Trophoblast cell (in vitro differentiated cells and primary cell): ENCODE data around the gene TBC1D22A.

ENCODE experiments used
- DNase-seq, 2 donors: peaks; one replicate each; pipeline ENCODE4 v3.0.0-alpha.2; 2016
- H2AFZ ChIP-seq: 2 replicates; pipeline ENCODE4 v1.6.1; 2013; ENCODE audit warnings: low read length, moderate library complexity, mild to moderate bottlenecking; ENCODE audit not compliant: insufficient read depth, poor library complexity
- H2AK5ac ChIP-seq: 2 replicates; pipeline ENCODE4 v1.6.1; 2013; ENCODE audit warnings: mild to moderate bottlenecking, low read length
- H2BK120ac ChIP-seq: 2 replicates; pipeline ENCODE4 v1.6.1; 2013; ENCODE audit warnings: low read length, mild to moderate bottlenecking, moderate library complexity; ENCODE audit not compliant: insufficient read depth, poor library complexity
- H2BK12ac ChIP-seq: 2 replicates; pipeline ENCODE4 v1.6.1; 2013; ENCODE audit warnings: mild to moderate bottlenecking, low read length, moderate library complexity
- H2BK5ac ChIP-seq: 2 replicates; pipeline ENCODE4 v1.6.1; 2013; ENCODE audit warnings: low read length, low read depth, moderate library complexity, mild to moderate bottlenecking; ENCODE audit not compliant: poor library complexity
- H3K14ac ChIP-seq: 2 replicates; pipeline ENCODE4 v1.6.1; 2013; ENCODE audit warnings: mild to moderate bottlenecking, low read length
- H3K18ac ChIP-seq: 2 replicates; pipeline ENCODE4 v1.6.1; 2013; ENCODE audit warnings: mild to moderate bottlenecking, low read length
- H3K23ac ChIP-seq: 2 replicates; pipeline ENCODE4 v1.6.1; 2013; ENCODE audit warnings: low read length
- H3K27ac ChIP-seq: 2 replicates; pipeline ENCODE4 v1.5.1; 2013; ENCODE audit warnings: low read depth, mild to moderate bottlenecking, inconsistent platforms, low read length, moderate library complexity
- H3K27me3 ChIP-seq: 2 replicates; pipeline ENCODE4 v1.6.1; 2013; ENCODE audit warnings: inconsistent platforms, mild to moderate bottlenecking, low read length, moderate library complexity; ENCODE audit not compliant: insufficient read depth
- H3K36me3 ChIP-seq, 2 experiments: 1 replicate in 1 of 2; 2 replicates in 1 of 2; pipeline ENCODE4 v1.6.1; 2013; ENCODE audit warnings: low read length in 2 of 2, mild to moderate bottlenecking in 2 of 2, moderate library complexity in 1 of 2; ENCODE audit not compliant: insufficient read depth in 2 of 2, control insufficient read depth in 1 of 2
- H3K4ac ChIP-seq: 2 replicates; pipeline ENCODE4 v1.6.1; 2013; ENCODE audit warnings: low read depth, mild to moderate bottlenecking, low read length, moderate library complexity
- H3K4me1 ChIP-seq, 2 experiments: 1 replicate in 1 of 2; 2 replicates in 1 of 2; pipeline ENCODE4 v1.6.1; 2013; ENCODE audit warnings: low read length in 2 of 2, mild to moderate bottlenecking in 2 of 2, moderate library complexity in 1 of 2; ENCODE audit not compliant: insufficient read depth in 2 of 2, control insufficient read depth in 1 of 2
- H3K4me2 ChIP-seq: 2 replicates; pipeline ENCODE4 v1.6.1; 2013; ENCODE audit warnings: inconsistent platforms, mild to moderate bottlenecking, low read length, moderate library complexity
- H3K4me3 ChIP-seq: 2 replicates; pipeline ENCODE4 v1.5.1; 2013; ENCODE audit warnings: mild to moderate bottlenecking, low read depth, low read length, inconsistent platforms
- H3K79me1 ChIP-seq: one replicate; pipeline ENCODE4 v1.6.1; 2013; ENCODE audit warnings: low read length
- H3K79me2 ChIP-seq: 2 replicates; pipeline ENCODE4 v1.6.1; 2013; ENCODE audit warnings: low read length, mild to moderate bottlenecking; ENCODE audit not compliant: control insufficient read depth, insufficient read depth, poor library complexity
- H3K9ac ChIP-seq: 2 replicates; pipeline ENCODE4 v1.6.1; 2013; ENCODE audit warnings: mild to moderate bottlenecking, low read length
- H3K9me3 ChIP-seq: 2 replicates; pipeline ENCODE4 v1.6.1; 2013; ENCODE audit warnings: low read depth, mild to moderate bottlenecking, control low read depth, inconsistent platforms, low read length; ENCODE audit not compliant: insufficient read depth
- H4K12ac ChIP-seq: 2 replicates; pipeline ENCODE4 v1.6.1; 2013; ENCODE audit warnings: low read depth, mild to moderate bottlenecking, low read length, moderate library complexity
- H4K8ac ChIP-seq: 2 replicates; pipeline ENCODE4 v1.6.1; 2013; ENCODE audit warnings: low read depth, mild to moderate bottlenecking, low read length, moderate library complexity
- H4K91ac ChIP-seq: one replicate; pipeline ENCODE4 v1.6.1; 2013; ENCODE audit warnings: low read depth, mild to moderate bottlenecking, low read length, moderate library complexity
- WGBS: extraction: QIAGEN DNeasy Blood & Tissue Kit; methylation state at CpG from one replicate; pipeline ENCODE4 v1.1.7; 2013; ENCODE audit warnings: missing lambda C conversion rate; ENCODE audit not compliant: insufficient read length, insufficient coverage; ENCODE audit errors: extremely low coverage; 5-methylcytosine and 5-hydroxymethylcytosine counted together

Gene TBC1D22A

GRCh38 chr22:47200273-47201051 is 438.0 kb downstream of the TBC1D22A start:
- H2AFZ ChIP-seq, result no peak overlapping the region
- no peak overlapping the region for H3K18ac ChIP-seq
- no peaks in the 10 kb centered on the region for H3K36me3 ChIP-seq
- no peaks in the 10 kb centered on the region for H3K4me1 ChIP-seq
- no peak overlapping the region for H2BK12ac ChIP-seq
- no peak overlapping the region for H4K8ac ChIP-seq
- no peak overlapping the region for H3K4me2 ChIP-seq
- H3K79me1 ChIP-seq, result no peaks in the 10 kb centered on the region
- H2AK5ac ChIP-seq, result no peak overlapping the region
- H4K91ac ChIP-seq, result no peak overlapping the region
- no peak overlapping the region for H2BK120ac ChIP-seq
- no peak overlapping the region for H3K14ac ChIP-seq
- no peak overlapping the region for H3K4me3 ChIP-seq
- H3K23ac ChIP-seq, result no peak overlapping the region
- no peak for DNase-seq
- no CpG with 5 or more reads among the region's 25 CpGs for WGBS
- no peak overlapping the region for H3K27ac ChIP-seq
- H3K27me3 ChIP-seq, result no peaks in the 10 kb centered on the region
- no peak overlapping the region for H2BK5ac ChIP-seq
- no peaks in the 10 kb centered on the region for H3K79me2 ChIP-seq
- H3K9me3 ChIP-seq, result peaks cover 95% of the 10 kb centered on the region
- H4K12ac ChIP-seq, result no peak overlapping the region
- H3K9ac ChIP-seq, result no peak overlapping the region
- no peak overlapping the region for H3K4ac ChIP-seq

DNA sequence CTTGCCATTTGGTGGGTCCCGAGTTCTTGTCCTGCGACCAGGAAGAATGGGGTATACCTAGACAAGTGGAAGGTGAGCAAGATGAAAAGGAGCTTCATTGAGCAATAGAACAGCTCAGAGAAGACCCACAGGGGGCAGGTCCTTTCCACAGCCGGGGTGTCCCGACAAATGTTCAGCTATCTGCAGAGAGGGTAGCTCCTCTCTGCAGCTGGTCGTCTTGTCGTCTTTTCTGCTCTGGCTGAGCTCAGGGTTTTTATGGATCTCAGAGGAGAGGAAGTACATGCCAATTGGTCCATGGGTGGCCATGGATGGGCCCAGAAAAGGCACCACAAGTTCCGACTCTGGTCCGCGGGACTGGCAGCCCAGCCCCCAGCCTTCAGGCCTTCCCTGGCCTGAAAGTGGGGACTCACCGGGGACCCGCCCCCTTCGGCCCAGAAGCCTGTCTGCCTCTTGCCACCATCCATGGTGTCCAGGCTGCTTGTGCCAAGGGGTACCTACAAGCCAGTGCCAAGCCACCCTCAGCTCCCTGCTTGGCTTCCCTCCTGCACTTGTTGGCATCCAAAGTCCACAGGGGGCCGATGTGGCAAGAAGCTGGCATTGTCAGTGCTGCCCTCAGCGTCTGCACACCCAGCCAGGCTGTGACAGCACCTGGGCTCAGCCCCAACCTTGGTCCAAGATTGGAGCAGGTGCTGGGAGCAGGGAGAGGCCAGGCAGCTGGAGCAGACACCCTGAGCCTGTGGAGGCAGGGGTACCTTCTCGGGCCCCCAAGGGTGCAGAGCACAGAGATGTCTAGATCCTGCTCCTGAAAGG is 438.9 kb downstream of the TBC1D22A start:
- Histone ChIP-seq H4K91ac (no peak overlapping the region), H3K27ac (no peak overlapping the region), H2BK120ac (no peak overlapping the region), H3K14ac (no peak overlapping the region), H2AFZ (no peak overlapping the region), H3K36me3 (no peaks in the 10 kb centered on the region), H3K79me1 (no peaks in the 10 kb centered on the region), H3K27me3 (no peaks in the 10 kb centered on the region), H2AK5ac (no peak overlapping the region), H3K4ac (no peak overlapping the region), H3K4me2 (no peak overlapping the region), H3K4me1 (no peaks in the 10 kb centered on the region), H3K9me3 (peaks cover 93% of the 10 kb centered on the region), H3K4me3 (no peak overlapping the region), H2BK12ac (no peak overlapping the region), H3K23ac (no peak overlapping the region), H3K79me2 (no peaks in the 10 kb centered on the region), H2BK5ac (no peak overlapping the region), H3K9ac (no peak overlapping the region), H4K8ac (no peak overlapping the region), H4K12ac (no peak overlapping the region), H3K18ac (no peak overlapping the region)
- no peak for DNase-seq
- WGBS, result no CpG with 5 or more reads among the region's 15 CpGs

- no CpG with 5 or more reads among the region's 27 CpGs for WGBS
- H3K27ac ChIP-seq, result no peak overlapping the region
- H2AFZ ChIP-seq, result no peak overlapping the region
- no peaks in the 10 kb centered on the region for H3K27me3 ChIP-seq
- H4K12ac ChIP-seq, result no peak overlapping the region
- no peak overlapping the region for H3K14ac ChIP-seq
- H3K4ac ChIP-seq, result no peak overlapping the region
- H2BK12ac ChIP-seq, result no peak overlapping the region
- DNase-seq, result no peak
- no peak overlapping the region for H3K18ac ChIP-seq
- no peaks in the 10 kb centered on the region for H3K79me1 ChIP-seq
- H3K23ac ChIP-seq, result no peak overlapping the region
- H2BK120ac ChIP-seq, result no peak overlapping the region
- no peaks in the 10 kb centered on the region for H3K79me2 ChIP-seq
- no peak overlapping the region for H3K4me3 ChIP-seq
- H3K4me1 ChIP-seq, result no peaks in the 10 kb centered on the region
- H2BK5ac ChIP-seq, result no peak overlapping the region
- no peak overlapping the region for H2AK5ac ChIP-seq
- H3K9me3 ChIP-seq, result peaks cover 89% of the 10 kb centered on the region
- no peak overlapping the region for H3K4me2 ChIP-seq
- H3K9ac ChIP-seq, result no peak overlapping the region
- H4K8ac ChIP-seq, result no peak overlapping the region
- H4K91ac ChIP-seq, result no peak overlapping the region
- H3K36me3 ChIP-seq, result no peaks in the 10 kb centered on the region
These were observed 439.8 kb downstream of the TBC1D22A start for GRCh38 chr22:47201996-47202818.

DNA sequence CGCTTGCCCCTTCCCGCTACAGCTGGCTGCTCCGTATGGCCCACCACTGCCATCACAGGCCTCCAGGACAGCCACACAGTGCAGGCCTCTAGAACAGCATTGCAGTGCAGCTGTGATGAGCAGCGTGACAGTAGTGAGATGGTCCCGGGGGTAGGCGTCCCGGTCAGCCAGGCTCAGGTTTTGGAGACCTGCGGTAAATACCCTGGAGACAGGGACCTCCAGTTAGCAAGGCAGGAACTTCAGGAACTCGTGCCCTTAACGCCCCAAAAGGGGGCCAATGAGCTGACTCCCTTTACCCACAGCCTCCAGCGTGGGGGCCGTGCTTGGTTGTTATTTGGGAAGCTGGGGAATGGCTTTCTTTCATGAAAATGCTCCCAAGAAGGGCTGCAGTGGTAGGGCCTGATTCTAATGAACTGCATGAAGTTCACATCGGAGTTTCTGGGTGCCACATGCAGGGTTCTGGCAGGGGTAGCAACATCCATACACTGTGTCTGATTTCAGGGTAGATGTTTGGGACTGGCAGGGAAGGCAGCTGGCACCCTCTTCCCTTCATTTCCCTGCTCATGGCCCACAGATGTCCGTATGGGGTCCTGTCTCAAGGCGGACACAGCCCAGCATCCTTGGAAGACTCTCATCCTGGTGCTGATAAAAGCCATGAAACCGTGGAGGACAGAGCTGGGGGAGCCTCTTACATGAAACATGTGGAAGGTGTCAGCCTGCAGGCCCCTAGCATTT is 440.5 kb downstream of the TBC1D22A start:
- no peak overlapping the region for H3K4me2 ChIP-seq
- H2AK5ac ChIP-seq, result no peak overlapping the region
- no peak overlapping the region for H3K23ac ChIP-seq
- no peaks in the 10 kb centered on the region for H3K27me3 ChIP-seq
- H2BK12ac ChIP-seq, result no peak overlapping the region
- H3K9me3 ChIP-seq, result peaks cover 89% of the 10 kb centered on the region
- H3K4me3 ChIP-seq, result no peak overlapping the region
- no peak for DNase-seq
- H4K91ac ChIP-seq, result no peak overlapping the region
- no peak overlapping the region for H3K4ac ChIP-seq
- no peaks in the 10 kb centered on the region for H3K79me1 ChIP-seq
- H2BK5ac ChIP-seq, result no peak overlapping the region
- no peak overlapping the region for H4K8ac ChIP-seq
- H3K36me3 ChIP-seq, result peaks cover 0 to 2% of the 10 kb centered on the region in 2 experiments
- H3K79me2 ChIP-seq, result no peaks in the 10 kb centered on the region
- no peak overlapping the region for H2AFZ ChIP-seq
- H3K4me1 ChIP-seq, result no peaks in the 10 kb centered on the region
- no peak overlapping the region for H3K9ac ChIP-seq
- no peak overlapping the region for H2BK120ac ChIP-seq
- no peak overlapping the region for H4K12ac ChIP-seq
- H3K14ac ChIP-seq, result no peak overlapping the region
- no peak overlapping the region for H3K18ac ChIP-seq
- no CpG with 5 or more reads among the region's 16 CpGs for whole genome bisulfite sequencing
- H3K27ac ChIP-seq, result no peak overlapping the region
